H1 (cell line): ENCODE results near the gene MCL1. TPM values are rescaled to one million over a fixed set of nuclear protein-coding genes. Genes with fewer than 3 reads are reported as not detected.
"Not testable (repeated sequence)": the region's sequence is repeated elsewhere in the genome, so short reads cannot be mapped to it uniquely, and the experiment has no call there.

Experiments
- CTCF ChIA-PET: fragments of 300-600 bp; sonication (Branson Sonifier 250); formaldehyde crosslinking; loops from one replicate; lab custom pipeline; 2021; ENCODE audit not compliant: partially characterized antibody; lab: Charles Lee
- POLR2A ChIA-PET: fragments of 300-600 bp; sonication (Branson Sonifier 250); formaldehyde crosslinking; loops from one replicate; lab custom pipeline; 2021; ENCODE audit warnings: inconsistent platforms; ENCODE audit not compliant: partially characterized antibody; lab: Charles Lee
- DNase-seq, 2 experiments: peaks; one replicate each; pipeline versions ENCODE4 v3.0.0 to v3.0.0-alpha.2; 2010 to 2022; ENCODE audit warnings: low spot score in 2 of 2, low read depth in 1 of 2, mixed read lengths in 1 of 2
- FAIRE-seq: peaks from 2 replicates; lab custom pipeline; 2011; peaks lifted over from hg19 to GRCh38; lab: Jason Lieb, UNC
- H2AFZ ChIP-seq: 2 replicates; pipeline ENCODE4 v1.8.1; 2012; ENCODE audit warnings: low read length, inconsistent platforms
- H2AK5ac ChIP-seq: 2 replicates; pipeline ENCODE4 v1.6.1; 2013; ENCODE audit warnings: low read depth, low read length
- H2BK120ac ChIP-seq: replicated peaks from 2 replicates; pipeline ENCODE3; 2013; ENCODE audit warnings: low read depth, low read length, inconsistent platforms
- H2BK12ac ChIP-seq: 2 replicates; pipeline ENCODE4 v1.6.1; 2013; ENCODE audit warnings: low read depth, low read length
- H2BK15ac ChIP-seq: 2 replicates; pipeline ENCODE4 v1.6.1; 2013; ENCODE audit warnings: low read length
- H2BK20ac ChIP-seq: 2 replicates; pipeline ENCODE4 v1.6.1; 2013; ENCODE audit warnings: low read length
- H2BK5ac ChIP-seq: 2 replicates; pipeline ENCODE4 v1.6.1; 2013; ENCODE audit warnings: low read depth, low read length
- H3K14ac ChIP-seq: 2 replicates; pipeline ENCODE4 v1.6.1; 2013; ENCODE audit warnings: inconsistent platforms; ENCODE audit not compliant: insufficient read length
- H3K18ac ChIP-seq: 2 replicates; pipeline ENCODE4 v1.6.1; 2013; ENCODE audit warnings: low read length; ENCODE audit errors: extremely low read depth
- H3K23ac ChIP-seq: 2 replicates; pipeline ENCODE4 v1.6.1; 2013; ENCODE audit warnings: inconsistent platforms; ENCODE audit not compliant: insufficient read length
- H3K23me2 ChIP-seq: 2 replicates; pipeline ENCODE4 v1.6.1; 2013; ENCODE audit warnings: low read depth, low read length
- H3K27ac ChIP-seq: 2 replicates; pipeline ENCODE4 v1.6.1; 2011; ENCODE audit warnings: low read depth, low read length, inconsistent platforms
- H3K27me3 ChIP-seq, 4 experiments: replicated peaks in 1 of 4; 1 replicate in 1 of 4; 2 replicates in 3 of 4; pipeline versions ENCODE4 v1.6.1 to v1.8.1; 2011 to 2013; ENCODE audit warnings: low read length in 3 of 4, mild to moderate bottlenecking in 3 of 4, inconsistent platforms in 2 of 4, mixed read lengths in 2 of 4, moderate library complexity in 1 of 4; ENCODE audit not compliant: control insufficient read depth in 3 of 4, insufficient read depth in 3 of 4; ENCODE audit errors: extremely low read depth in 1 of 4
- H3K36me3 ChIP-seq, 4 experiments: 2 replicates each; pipeline versions ENCODE4 v1.6.1 to v1.8.1; 2011 to 2013; ENCODE audit warnings: mild to moderate bottlenecking in 4 of 4, low read length in 3 of 4, moderate library complexity in 2 of 4, control low read depth in 1 of 4, inconsistent platforms in 1 of 4; ENCODE audit not compliant: insufficient read depth in 4 of 4, control insufficient read depth in 2 of 4
- H3K4ac ChIP-seq: replicated peaks from 2 replicates; pipeline ENCODE3; 2013; ENCODE audit warnings: low read length, low read depth, mixed read lengths, inconsistent platforms; ENCODE audit not compliant: insufficient read length
- H3K4me1 ChIP-seq, 4 experiments: replicated peaks in 1 of 4; 1 replicate in 1 of 4; 2 replicates in 3 of 4; pipeline versions ENCODE4 v1.6.1 to v1.8.1; 2011 to 2013; ENCODE audit warnings: low read length in 3 of 4, inconsistent platforms in 2 of 4, mixed read lengths in 1 of 4; ENCODE audit not compliant: insufficient read depth in 4 of 4, control insufficient read depth in 3 of 4
- H3K4me2 ChIP-seq, 2 experiments: 2 replicates each; pipeline versions ENCODE4 v1.6.1 to v1.8.1; 2011 to 2013; ENCODE audit warnings: low read depth in 2 of 2, low read length in 2 of 2, control low read depth in 1 of 2, inconsistent platforms in 1 of 2, mild to moderate bottlenecking in 1 of 2; ENCODE audit not compliant: insufficient read depth in 1 of 2
- H3K4me3 ChIP-seq, 4 experiments: fragments of 200-600, 300-600 bp in 1 of 4; sonication (generic), shearing (Covaris generic), sonication (Bioruptor Twin) in 1 of 4; 2 replicates each; pipeline versions ENCODE4 v1.5.1 to v1.8.1; 2011 to 2016; ENCODE audit warnings: low read length in 4 of 4, low read depth in 3 of 4, control low read depth in 2 of 4, inconsistent platforms in 2 of 4, mild to moderate bottlenecking in 2 of 4, mixed read lengths in 1 of 4, moderate library complexity in 1 of 4; ENCODE audit not compliant: insufficient read depth in 2 of 4; ENCODE audit errors: extremely low read depth in 1 of 4
- H3K56ac ChIP-seq: replicated peaks from 2 replicates; pipeline ENCODE3; 2013; ENCODE audit warnings: low read depth, mild to moderate bottlenecking, mixed read lengths, low read length, inconsistent platforms; ENCODE audit not compliant: insufficient read length
- H3K79me1 ChIP-seq: 2 replicates; pipeline ENCODE4 v1.6.1; 2013; ENCODE audit warnings: low read depth, low read length, control low read depth
- H3K79me2 ChIP-seq, 2 experiments: 2 replicates each; pipeline versions ENCODE4 v1.6.1 to v1.8.1; 2012 to 2013; ENCODE audit warnings: low read length in 2 of 2, mild to moderate bottlenecking in 2 of 2, inconsistent platforms in 1 of 2; ENCODE audit not compliant: insufficient read depth in 2 of 2, control insufficient read depth in 1 of 2
- H3K9ac ChIP-seq, 4 experiments: replicated peaks in 1 of 4; 1 replicate in 1 of 4; 2 replicates in 3 of 4; pipeline versions ENCODE4 v1.6.1 to v1.8.1; 2011 to 2013; ENCODE audit warnings: low read depth in 3 of 4, low read length in 3 of 4, control low read depth in 2 of 4, mild to moderate bottlenecking in 2 of 4, moderate library complexity in 2 of 4, inconsistent platforms in 1 of 4; ENCODE audit errors: extremely low read depth in 1 of 4
- H3K9me3 ChIP-seq, 2 experiments: 2 replicates each; pipeline versions ENCODE4 v1.6.1 to v1.8.1; 2012 to 2013; ENCODE audit warnings: mild to moderate bottlenecking in 2 of 2, moderate library complexity in 2 of 2, control low read depth in 1 of 2, inconsistent platforms in 1 of 2, low read depth in 1 of 2, low read length in 1 of 2, mixed read lengths in 1 of 2; ENCODE audit not compliant: insufficient read depth in 2 of 2
- H4K20me1 ChIP-seq, 2 experiments: replicated peaks in 1 of 2; 2 replicates each; pipeline versions ENCODE3 to v1.8.1; 2011 to 2013; ENCODE audit warnings: inconsistent platforms in 2 of 2, low read length in 2 of 2, mild to moderate bottlenecking in 1 of 2; ENCODE audit not compliant: insufficient read depth in 2 of 2, control insufficient read depth in 1 of 2
- H4K5ac ChIP-seq: 2 replicates; pipeline ENCODE4 v1.6.1; 2013; ENCODE audit warnings: low read length, low read depth, mixed read lengths, inconsistent platforms; ENCODE audit not compliant: insufficient read length
- H4K8ac ChIP-seq: 2 replicates; pipeline ENCODE4 v1.8.0; 2013; ENCODE audit warnings: mild to moderate bottlenecking, moderate library complexity, low read length, inconsistent platforms; ENCODE audit not compliant: insufficient read depth; ENCODE audit errors: extremely low read depth
- H4K91ac ChIP-seq: replicated peaks from 2 replicates; pipeline ENCODE3; 2013; ENCODE audit warnings: low read length, mixed read lengths, inconsistent platforms; ENCODE audit not compliant: insufficient read length
- WGBS, 2 experiments: shearing (Covaris generic) in 1 of 2; methylation state at CpG; one replicate each; pipeline versions ENCODE4 v1.1.6 to v1.1.7; 2013 to 2015; ENCODE audit warnings: low lambda C conversion rate in 2 of 2, mixed read lengths in 2 of 2, inconsistent platforms in 1 of 2, low coverage in 1 of 2, missing lambda C conversion rate in 1 of 2; ENCODE audit not compliant: insufficient replicate concordance in 2 of 2, insufficient coverage in 1 of 2, insufficient read length in 1 of 2; ENCODE audit errors: extremely low coverage in 1 of 2, missing lambda C conversion rate in 1 of 2; 5-methylcytosine and 5-hydroxymethylcytosine counted together
- polyA plus RNA-seq, 7 experiments: library from polyadenylated mRNA; depleted of rRNA in 3 of 7; stranded (reverse) in 5 of 7; unstranded in 2 of 7; fragments of >200 nt in 5 of 7; fragments of 200-250 nt in 2 of 7; gene quantifications; 1 replicate in 5 of 7; 2 replicates in 1 of 7; 4 replicates in 1 of 7; pipeline versions ENCODE4 v1.2.1 to v1.2.3, GENCODE V29; 2011 to 2013; ENCODE audit warnings: missing spikeins in 2 of 7, mixed read lengths in 2 of 7
- total RNA-seq: library from RNA; stranded (reverse); fragmentation: NEBNext Ultra II Directional; extraction: Animal tissue kit (Norgen Biotek cat#: 25700); gene quantifications from 2 replicates; pipeline ENCODE4 v1.2.1, GENCODE V29; 2021

Gene MCL1
- total and polyA plus RNA-seq, 2 of the 8 experiments (the other 6 are each of a cell fraction or from before 2014, with no cell fraction given) = 61.1 to 218 TPM

GRCh38 chr1:150624546-150624945, 45.1 kb upstream of the MCL1 start:
- H3K4me2 ChIP-seq, H3K4ac ChIP-seq, H2BK15ac ChIP-seq, H4K20me1 ChIP-seq, H3K56ac ChIP-seq, H2BK20ac ChIP-seq, H3K9ac ChIP-seq, H3K23ac ChIP-seq, H3K27ac ChIP-seq, DNase-seq, H3K27me3 ChIP-seq, H3K14ac ChIP-seq, H2AK5ac ChIP-seq, H4K91ac ChIP-seq, H4K5ac ChIP-seq, FAIRE-seq, H3K79me1 ChIP-seq, H3K4me3 ChIP-seq, H2BK120ac ChIP-seq, H3K23me2 ChIP-seq, H3K4me1 ChIP-seq, H2BK12ac ChIP-seq, H4K8ac ChIP-seq, H2BK5ac ChIP-seq, H2AFZ ChIP-seq, H3K9me3 ChIP-seq, H3K18ac ChIP-seq: not testable (repeated sequence)
- H3K36me3 ChIP-seq = peaks cover 31 to 64% (median 56%) of the 10 kb centered on the region in 4 experiments
- ChIA-PET POLR2A (interaction anchor here (0.7 to 43.5 kb wide), 5 partner anchors 10 to 55 kb away, joined by 3 to 1380 read pairs (median 4); partner anchors contain the start of genes ADAMTSL4 and MCL1), CTCF (interaction anchor here (0.6 to 0.9 kb wide), 2 partner anchors 65 to 188 kb away, joined by 3 to 4 read pairs; no protein-coding TSS in a partner anchor)
- 89% methylated on average over 1 of the region's 1 CpG; no CpG with 5 or more reads in 1 of the 2 experiments for WGBS, 2 experiments
- peaks cover 0 to 33% of the 10 kb centered on the region in 2 experiments; a peak in 2 of 4 replicates for H3K79me2 ChIP-seq

- not testable (repeated sequence) for H3K4ac ChIP-seq, H4K20me1 ChIP-seq, H3K27me3 ChIP-seq, H2BK20ac ChIP-seq, H3K23me2 ChIP-seq, H2AK5ac ChIP-seq, H2AFZ ChIP-seq, H2BK15ac ChIP-seq, H3K14ac ChIP-seq, H3K9me3 ChIP-seq, H3K9ac ChIP-seq, H4K8ac ChIP-seq, H2BK5ac ChIP-seq, H3K23ac ChIP-seq, H4K5ac ChIP-seq, H3K4me1 ChIP-seq, FAIRE-seq, H3K18ac ChIP-seq, H4K91ac ChIP-seq, H3K56ac ChIP-seq, H3K4me3 ChIP-seq, H2BK12ac ChIP-seq, H2BK120ac ChIP-seq, H3K4me2 ChIP-seq, H3K79me1 ChIP-seq, DNase-seq, H3K27ac ChIP-seq
- peaks cover 0 to 33% of the 10 kb centered on the region in 2 experiments; a peak in 2 of 4 replicates for H3K79me2 ChIP-seq
- H3K36me3 ChIP-seq = peaks cover 35 to 68% (median 60%) of the 10 kb centered on the region in 4 experiments
- ChIA-PET CTCF (interaction anchor here (0.6 to 0.9 kb wide), 2 partner anchors 64 to 188 kb away, joined by 3 to 4 read pairs; no protein-coding TSS in a partner anchor), POLR2A (interaction anchor here (0.6 to 43.5 kb wide), 5 partner anchors 10 to 147 kb away, joined by 3 to 1380 read pairs (median 4); partner anchors contain the start of genes ADAMTSL4 and MCL1)
- WGBS, 2 experiments = 88% methylated on average over 1 of the region's 1 CpG; no CpG with 5 or more reads in 1 of the 2 experiments
Observed at GRCh38 chr1:150624134-150624533, 44.7 kb upstream of the MCL1 start.
